Measurements from ENCODE around the gene ZNF429.
"Not testable (repeated sequence)": the region's sequence is repeated elsewhere in the genome, so short reads cannot be mapped to it uniquely, and the experiment has no call there.

The ZNF429 gene

GRCh38 chr19:21590867-21591266 is 85.5 kb downstream of the ZNF429 start:
- no peak for DNase-seq (ENCODE audit: low read depth in 3 of 3)

- DNase-seq (ENCODE audit: low read depth in 3 of 3) = no peak
These were observed 87.6 kb downstream of the ZNF429 start for GRCh38 chr19:21593008-21593481.

- no peak for DNase-seq (ENCODE audit: low read depth in 3 of 3)
These were observed 88.1 kb downstream of the ZNF429 start for GRCh38 chr19:21593502-21593901.

- no peak for DNase-seq (ENCODE audit: low read depth in 3 of 3)
These were observed 88.8 kb downstream of the ZNF429 start for GRCh38 chr19:21593934-21594820.

GRCh38 chr19:21595185-21595584 is 89.8 kb downstream of the ZNF429 start:
- DNase-seq (ENCODE audit: low read depth in 3 of 3) = no peak

GRCh38 chr19:21602082-21602658 is 96.8 kb downstream of the ZNF429 start:
- no peak for DNase-seq (ENCODE audit: low read depth in 3 of 3)

GRCh38 chr19:21602659-21603430 is 97.4 kb downstream of the ZNF429 start:
- not testable (repeated sequence) for DNase-seq (ENCODE audit: low read depth in 3 of 3)

- DNase-seq (ENCODE audit: low read depth in 3 of 3) = no peak
These were observed 98.2 kb downstream of the ZNF429 start for GRCh38 chr19:21603431-21604231.

- no peak for DNase-seq (ENCODE audit: low read depth in 3 of 3)
These were observed 99.0 kb downstream of the ZNF429 start for GRCh38 chr19:21604351-21604926.

Measured in stimulated activated CD4-positive, alpha-beta T cell treated with anti-CD3 and anti-CD28 coated beads, TNF-alpha, amount 100 ng/mL, for 48 hours (primary cell).